ENCODE results near the gene TNNC2.

TNNC2 gene

DNA sequence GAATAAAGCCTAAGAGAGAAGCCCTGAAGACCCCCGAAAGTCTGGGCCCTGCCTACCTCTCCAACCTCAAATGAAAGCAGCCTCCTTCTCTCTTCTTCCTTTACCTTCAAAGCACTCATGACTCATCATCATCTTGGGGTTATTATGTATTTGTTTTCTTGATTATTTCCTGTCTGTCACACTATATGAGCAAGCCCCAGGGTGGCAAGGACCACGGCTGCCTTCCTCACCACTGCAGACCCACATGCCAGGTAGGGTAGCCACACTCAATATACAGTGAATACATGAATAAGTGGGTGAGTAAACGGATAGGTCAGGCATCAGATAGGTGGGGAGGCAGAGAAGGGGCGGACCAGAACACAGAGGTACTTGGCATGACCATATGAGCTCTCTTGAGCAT, 44.2 kb downstream of the TNNC2 start:
- DNase-seq (ENCODE audit: low read depth in 2 of 2, low spot score in 1 of 2): no peak

GRCh38 chr20:45781391-45781931, 45.7 kb downstream of the TNNC2 start:
- DNase-seq (ENCODE audit: low read depth in 2 of 2, low spot score in 1 of 2): no peak

DNA sequence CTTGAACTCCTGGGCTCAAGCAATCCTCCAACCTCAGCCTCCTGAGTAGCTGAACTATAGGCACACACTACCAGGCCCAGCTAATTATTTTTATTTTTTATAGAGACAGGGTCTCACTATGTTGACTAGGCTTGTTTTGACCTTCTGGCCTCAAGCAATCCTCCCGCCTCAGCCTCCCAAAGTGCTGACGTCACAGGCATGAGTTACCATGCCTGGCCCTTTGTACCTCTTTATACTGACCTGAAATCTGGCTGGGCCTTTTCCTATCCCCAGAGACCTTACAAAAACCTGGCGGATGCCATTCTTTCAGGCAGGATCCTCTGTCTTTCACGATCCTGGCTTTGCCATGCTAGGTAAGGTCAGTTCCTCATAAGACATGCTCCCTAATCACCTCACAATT, 47.0 kb downstream of the TNNC2 start:
- DNase-seq (ENCODE audit: low read depth in 2 of 2, low spot score in 1 of 2): no peak

DNA sequence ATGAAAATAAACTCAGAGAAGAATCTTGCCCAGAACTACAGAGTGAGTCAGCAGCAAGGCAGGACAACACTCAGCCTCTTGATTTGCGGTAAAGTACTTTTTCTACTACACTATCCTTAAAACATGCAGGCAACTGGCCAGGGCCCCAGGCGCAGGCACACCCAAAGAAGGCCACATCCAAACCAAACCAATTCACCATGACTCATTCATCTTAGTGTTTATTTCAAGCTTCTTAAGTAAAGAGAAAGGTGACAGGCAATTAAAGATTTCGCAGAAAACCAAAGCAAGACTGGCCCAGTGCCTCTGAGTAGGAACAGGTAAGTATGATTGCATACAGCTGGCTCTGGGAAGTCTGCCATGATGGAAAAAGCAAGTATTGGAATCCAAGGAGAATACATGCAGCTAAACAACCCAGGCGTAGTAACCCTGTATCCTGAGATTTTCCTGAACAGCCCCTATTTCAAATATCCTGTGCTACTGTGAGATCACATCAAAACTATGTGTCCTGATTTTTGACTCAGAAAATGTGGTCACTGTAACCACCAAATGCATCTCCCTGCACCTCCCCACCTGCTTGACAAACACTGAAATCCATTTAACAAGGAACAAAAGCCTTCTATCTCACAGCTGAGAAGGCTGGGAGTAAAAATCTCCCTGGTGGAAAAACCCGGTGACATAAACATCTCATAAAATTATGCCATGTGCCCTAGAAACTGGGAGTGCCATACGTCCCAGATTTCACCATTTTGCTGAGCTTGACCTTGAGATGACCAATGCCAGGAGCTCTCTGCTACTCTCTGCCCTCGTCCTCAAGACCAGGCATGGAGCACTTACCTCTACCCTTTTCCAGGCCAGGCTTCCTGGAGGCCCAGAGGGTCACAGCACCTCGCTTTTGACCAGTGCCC, 47.8 kb downstream of the TNNC2 start:
- DNase-seq (ENCODE audit: low read depth in 2 of 2, low spot score in 1 of 2): no peak

DNA sequence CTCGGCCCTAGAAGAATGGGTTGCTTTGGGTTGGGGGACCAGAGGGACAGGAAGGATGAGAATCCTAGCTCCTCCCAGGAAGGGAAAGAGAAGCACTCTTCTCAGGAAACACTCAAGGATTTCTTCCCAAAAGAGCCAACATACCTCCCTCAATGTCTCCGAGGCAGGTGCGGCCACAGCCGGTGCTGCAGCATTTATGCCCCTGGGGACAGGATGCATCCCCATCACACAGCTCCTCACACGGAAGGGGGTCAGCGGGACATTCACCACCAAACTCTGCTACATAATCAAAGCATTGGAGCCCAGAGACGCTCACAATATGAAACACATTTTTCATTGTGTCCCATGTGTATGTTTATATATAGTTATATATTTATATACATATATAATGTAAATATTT, 50.2 kb downstream of the TNNC2 start:
- no peak for DNase-seq (ENCODE audit: low read depth in 2 of 2, low spot score in 1 of 2)

GRCh38 chr20:45775411-45775810, 51.7 kb downstream of the TNNC2 start:
- no peak for DNase-seq (ENCODE audit: low read depth in 2 of 2, low spot score in 1 of 2)

DNA sequence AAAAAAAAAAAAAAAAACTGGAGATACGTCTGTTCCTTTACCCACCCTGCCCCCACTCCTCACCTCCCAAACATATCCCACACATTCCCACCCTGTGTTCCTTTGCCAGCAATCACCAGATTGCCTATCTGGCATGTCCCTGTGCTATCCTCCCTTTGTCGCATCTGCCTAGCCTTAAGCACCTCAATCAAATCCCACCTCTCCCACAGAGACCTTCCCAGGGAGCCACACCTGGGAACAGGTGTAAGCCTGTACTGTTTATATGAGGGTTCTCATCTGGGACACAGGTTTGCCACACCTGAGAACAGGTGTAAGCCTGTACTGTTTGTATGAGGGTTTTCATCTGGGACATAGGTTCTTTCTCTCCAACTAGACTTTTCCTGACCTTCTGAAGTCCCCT, 52.2 kb downstream of the TNNC2 start:
- no peak for DNase-seq (ENCODE audit: low read depth in 2 of 2, low spot score in 1 of 2)

Data from stimulated activated CD8-positive, alpha-beta memory T cell treated with anti-CD3 and anti-CD28 coated beads, Interleukin-4, amount 100 ng/mL, for 1 hour (primary cell).